HCT116 (cell line): Measurements from ENCODE around the gene TAF11L10. TPM values are rescaled to one million over a fixed set of nuclear protein-coding genes. Genes with fewer than 3 reads are reported as not detected.
"Not testable (repeated sequence)": the region's sequence is repeated elsewhere in the genome, so short reads cannot be mapped to it uniquely, and the experiment has no call there.

ENCODE experiments used
- ATAC-seq: fragments of 200-7000 bp; cut with Tn5 transposase; 2 replicates; pipeline ENCODE4 v1.9.1; 2020; ENCODE audit warnings: mild to moderate bottlenecking, moderate library complexity
- BruUV-seq: library from RNA; stranded (reverse); fragments of 400-500 nt; replicated peaks from 2 replicates; lab custom pipeline; 2021; lab: Mats Ljungman, UMichigan
- CTCF ChIA-PET: fragments of 300-600 bp; sonication (Branson Sonifier 250); formaldehyde crosslinking; loops from one replicate; lab custom pipeline; 2021; ENCODE audit warnings: antibody characterized with exemption; lab: Charles Lee
- POLR2A ChIA-PET: fragments of 300-600, 350-600 bp; sonication (Branson Sonifier 250); formaldehyde crosslinking; loops from one replicate; lab custom pipeline; 2021; ENCODE audit warnings: antibody characterized with exemption; lab: Charles Lee
- RAD21 ChIA-PET, 2 experiments: fragments of 300-600 bp; sonication (Branson Sonifier 250); formaldehyde crosslinking; loops; one replicate each; lab custom pipeline; 2023; ENCODE audit warnings: low total read pairs in 2 of 2; ENCODE audit not compliant: uncharacterized antibody in 2 of 2, unreplicated experiment in 2 of 2, low non-redundant PET in 1 of 2; lab: Charles Lee
- DNase-seq: peaks from one replicate; pipeline ENCODE4 v3.0.0-alpha.2; 2010; ENCODE audit warnings: low read depth, low spot score
- H2AFZ ChIP-seq: fragments of 200-600 bp; shearing (Covaris generic), sonication (generic); 2 replicates; pipeline ENCODE4 v1.6.1; 2017; ENCODE audit warnings: low read depth, mixed run types, mixed read lengths, antibody characterized with exemption, low read length; ENCODE audit not compliant: poor library complexity, severe bottlenecking
- H3K27ac ChIP-seq: 2 replicates; pipeline ENCODE4 v1.5.1; 2012; ENCODE audit warnings: low read depth, low read length
- H3K27me3 ChIP-seq: fragments of 200-600 bp; sonication (generic); 2 replicates; pipeline ENCODE4 v1.6.1; 2016; ENCODE audit warnings: mixed run types, low read length, mixed read lengths; ENCODE audit not compliant: insufficient read depth
- H3K36me3 ChIP-seq, 2 experiments: fragments of 200-500 bp in 1 of 2; fragments of 200-600 bp in 1 of 2; sonication (Bioruptor generic) in 1 of 2; sonication (generic) in 1 of 2; 2 replicates each; pipeline versions ENCODE4 v1.5.1 to v1.6.1; 2014 to 2016; ENCODE audit warnings: low read length in 2 of 2, inconsistent platforms in 1 of 2, mixed read lengths in 1 of 2, mixed run types in 1 of 2; ENCODE audit not compliant: insufficient read depth in 2 of 2, control insufficient read depth in 1 of 2
- H3K4me1 ChIP-seq, 2 experiments: fragments of 200-600 bp in 1 of 2; sonication (generic) in 1 of 2; 2 replicates each; pipeline versions ENCODE4 v1.5.1 to v1.6.1; 2012 to 2017; ENCODE audit warnings: low read length in 2 of 2, inconsistent platforms in 1 of 2, mild to moderate bottlenecking in 1 of 2, mixed read lengths in 1 of 2, mixed run types in 1 of 2, moderate library complexity in 1 of 2; ENCODE audit not compliant: insufficient read depth in 2 of 2, control insufficient read depth in 1 of 2
- H3K4me2 ChIP-seq: fragments of 200-600 bp; sonication (generic); 2 replicates; pipeline ENCODE4 v1.6.1; 2017; ENCODE audit warnings: mixed run types, low read length, mixed read lengths
- H3K4me3 ChIP-seq, 2 experiments: fragments of 200-600 bp in 1 of 2; sonication (generic) in 1 of 2; replicated peaks in 1 of 2; 2 replicates each; pipeline ENCODE4 v1.5.1; 2011 to 2016; ENCODE audit warnings: low read length in 2 of 2, control low read depth in 1 of 2, low read depth in 1 of 2, mild to moderate bottlenecking in 1 of 2, mixed read lengths in 1 of 2, mixed run types in 1 of 2
- H3K79me2 ChIP-seq: fragments of 200-600 bp; sonication (generic); 2 replicates; pipeline ENCODE4 v1.6.1; 2017; ENCODE audit warnings: mild to moderate bottlenecking, mixed run types, low read length, moderate library complexity, mixed read lengths; ENCODE audit not compliant: insufficient read depth
- H3K9ac ChIP-seq: fragments of 200-600 bp; sonication (generic); 2 replicates; pipeline ENCODE4 v1.6.1; 2016; ENCODE audit warnings: low read length, mixed read lengths
- H3K9me2 ChIP-seq: fragments of 200-600 bp; sonication (generic), shearing (Covaris generic); 2 replicates; pipeline ENCODE4 v1.6.1; 2017; ENCODE audit warnings: mixed run types, mild to moderate bottlenecking, moderate library complexity; ENCODE audit not compliant: insufficient read depth
- H3K9me3 ChIP-seq, 2 experiments: fragments of 200-500 bp in 1 of 2; fragments of 200-600 bp in 1 of 2; sonication (Bioruptor generic) in 1 of 2; sonication (generic) in 1 of 2; 2 replicates each; pipeline ENCODE4 v1.6.1; 2014 to 2017; ENCODE audit warnings: low read length in 2 of 2, mixed read lengths in 2 of 2, inconsistent platforms in 1 of 2, low read depth in 1 of 2, mild to moderate bottlenecking in 1 of 2, mixed run types in 1 of 2, moderate library complexity in 1 of 2; ENCODE audit not compliant: control insufficient read depth in 1 of 2, insufficient read depth in 1 of 2
- H4K20me1 ChIP-seq: fragments of 200-600 bp; sonication (generic), shearing (Covaris generic); 2 replicates; pipeline ENCODE4 v1.6.1; 2017; ENCODE audit warnings: mixed run types, mild to moderate bottlenecking, moderate library complexity; ENCODE audit not compliant: insufficient read depth
- JUND ChIP-seq: IDR thresholded peaks from 2 replicates; pipeline ENCODE4 v1.6.1; 2012
- POLR2A ChIP-seq: IDR thresholded peaks from 2 replicates; pipeline ENCODE4 v1.7.0; 2011; ENCODE audit warnings: borderline replicate concordance; ENCODE audit not compliant: insufficient read depth, insufficient read length; ENCODE audit errors: extremely low read depth
- TCF7L2 ChIP-seq: IDR thresholded peaks from 2 replicates; pipeline ENCODE4 v1.7.0; 2011; ENCODE audit warnings: borderline replicate concordance, inconsistent platforms; ENCODE audit not compliant: insufficient read depth, insufficient read length; ENCODE audit errors: extremely low read depth
- intact Hi-C: fragments of 100-400 bp; cut with micrococcal nuclease; formaldehyde crosslinking; loops from 2 replicates; pipeline ENCODE4 v1.10.0; 2022
- total RNA-seq: library from RNA; stranded (reverse); gene quantifications from one replicate; pipeline ENCODE4 v1.2.1, GENCODE V29; 2021; ENCODE audit not compliant: unreplicated experiment
- TF ChIP-seq, protein P1 (sequence below), 3 experiments: fragments of 200-600 bp in 1 of 3; sonication (generic) in 1 of 3; IDR thresholded peaks in 2 of 3; conservative IDR thresholded peaks in 1 of 3; 2 replicates each; pipeline ENCODE4 v1.5.1; 2012 to 2017; ENCODE audit warnings: low read depth in 2 of 3, low read length in 2 of 3, antibody characterized with exemption in 1 of 3, borderline replicate concordance in 1 of 3, control low read depth in 1 of 3, mild to moderate bottlenecking in 1 of 3, mixed read lengths in 1 of 3, mixed run types in 1 of 3, moderate library complexity in 1 of 3; ENCODE audit not compliant: insufficient read depth in 1 of 3

The TAF11L10 gene
- total RNA-seq, 1 experiment from 2014 or later = not detected

DNA sequence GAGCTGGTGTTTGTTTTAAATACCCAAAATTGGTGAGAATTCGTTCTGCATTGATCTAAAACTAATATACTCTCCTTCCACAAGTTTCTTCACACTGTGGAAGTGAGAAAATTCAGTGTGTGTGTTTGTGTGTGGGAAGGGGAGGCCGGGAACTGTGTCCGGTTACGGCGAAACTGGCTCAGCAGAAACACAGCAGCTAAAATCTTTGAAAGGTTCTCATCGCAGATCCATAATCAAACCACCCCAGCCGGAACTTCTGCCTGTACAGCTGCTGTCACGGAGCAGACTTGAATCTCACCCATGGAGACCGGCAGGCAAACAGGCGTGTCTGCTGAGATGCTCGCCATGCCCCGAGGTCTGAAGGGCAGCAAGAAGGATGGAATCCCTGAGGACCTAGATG, 34.2 kb upstream of the TAF11L10 start, which contains the start of gene TAF11L13:
TAF11L13 (plus strand) TSS at position 301 of the 400 bp plus-strand sequence.
- H3K9me3 ChIP-seq, H3K36me3 ChIP-seq, H3K4me3 ChIP-seq, CTCF ChIA-PET, H3K9me2 ChIP-seq, intact Hi-C loops, H3K4me2 ChIP-seq, H4K20me1 ChIP-seq, H3K27me3 ChIP-seq, RAD21 ChIA-PET, H3K79me2 ChIP-seq, DNase-seq, ATAC-seq, H3K27ac ChIP-seq, H3K4me1 ChIP-seq, POLR2A ChIA-PET, H2AFZ ChIP-seq, H3K9ac ChIP-seq, BruUV-seq: not testable (repeated sequence)

DNA sequence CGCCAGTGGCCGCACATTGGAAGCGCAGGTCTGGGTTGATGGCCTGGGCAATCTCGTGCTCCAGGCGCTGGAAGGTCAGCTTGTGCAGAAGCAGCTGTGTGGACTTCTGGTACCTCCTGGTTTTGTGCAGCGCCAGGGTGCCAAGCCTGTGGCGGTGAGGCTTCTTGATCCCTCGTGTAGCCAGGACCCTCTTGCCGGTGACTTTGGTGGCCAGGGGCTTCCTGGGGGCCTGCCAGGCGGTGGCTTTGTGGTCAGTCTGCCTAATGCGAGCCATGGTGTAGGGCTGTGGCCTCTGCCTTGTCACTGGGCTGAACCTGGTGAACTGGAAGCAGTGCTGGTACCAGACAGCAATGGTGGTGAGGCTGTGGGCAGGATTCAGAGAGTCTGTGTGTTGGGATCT, 28.1 kb upstream of the TAF11L10 start:
- Histone ChIP-seq H2AFZ (no peak overlapping the region), H3K4me3 (no peak overlapping the region), H3K27ac (no peak overlapping the region), H3K4me1 (no peaks in the 10 kb centered on the region), H3K27me3 (no peaks in the 10 kb centered on the region), H3K79me2 (no peaks in the 10 kb centered on the region), H3K36me3 (no peaks in the 10 kb centered on the region), H3K9ac (no peak overlapping the region), H3K9me2 (no peaks in the 10 kb centered on the region), H3K9me3 (no peaks in the 10 kb centered on the region; a peak in 1 of 4 replicates), H4K20me1 (no peaks in the 10 kb centered on the region), H3K4me2 (no peak overlapping the region)
- TF ChIP-seq TCF7L2 = no peak
- TF ChIP-seq, protein P1, sequence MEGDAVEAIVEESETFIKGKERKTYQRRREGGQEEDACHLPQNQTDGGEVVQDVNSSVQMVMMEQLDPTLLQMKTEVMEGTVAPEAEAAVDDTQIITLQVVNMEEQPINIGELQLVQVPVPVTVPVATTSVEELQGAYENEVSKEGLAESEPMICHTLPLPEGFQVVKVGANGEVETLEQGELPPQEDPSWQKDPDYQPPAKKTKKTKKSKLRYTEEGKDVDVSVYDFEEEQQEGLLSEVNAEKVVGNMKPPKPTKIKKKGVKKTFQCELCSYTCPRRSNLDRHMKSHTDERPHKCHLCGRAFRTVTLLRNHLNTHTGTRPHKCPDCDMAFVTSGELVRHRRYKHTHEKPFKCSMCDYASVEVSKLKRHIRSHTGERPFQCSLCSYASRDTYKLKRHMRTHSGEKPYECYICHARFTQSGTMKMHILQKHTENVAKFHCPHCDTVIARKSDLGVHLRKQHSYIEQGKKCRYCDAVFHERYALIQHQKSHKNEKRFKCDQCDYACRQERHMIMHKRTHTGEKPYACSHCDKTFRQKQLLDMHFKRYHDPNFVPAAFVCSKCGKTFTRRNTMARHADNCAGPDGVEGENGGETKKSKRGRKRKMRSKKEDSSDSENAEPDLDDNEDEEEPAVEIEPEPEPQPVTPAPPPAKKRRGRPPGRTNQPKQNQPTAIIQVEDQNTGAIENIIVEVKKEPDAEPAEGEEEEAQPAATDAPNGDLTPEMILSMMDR (IDR thresholded peaks at IDR 0.05 in 2 of 3, conservative IDR thresholded peaks at IDR 0.05 in 1 of 3; ENCODE audit: borderline replicate concordance in 1 of 3, insufficient read depth in 1 of 3, low read depth in 2 of 3, low read length in 2 of 3) = no peak
- TF ChIP-seq JUND = no peak
- no peak for TF ChIP-seq POLR2A
- ChIA-PET CTCF (no interaction called here), RAD21 (no interaction called here), POLR2A (no interaction called here)
- no peak for ATAC-seq
- DNase-seq = no peak
- intact Hi-C loops = no loop called here
- BruUV-seq = no TSS peak
